ENCODE measurements around the gene EHBP1. TPM values are rescaled to one million over a fixed set of nuclear protein-coding genes. Genes with fewer than 3 reads are reported as not detected.
A peak's percentile ranks its signal among the peaks of the same experiment; 100 is the strongest.
"Not testable (repeated sequence)": the region's sequence is repeated elsewhere in the genome, so short reads cannot be mapped to it uniquely, and the experiment has no call there.

EHBP1 gene
- total RNA-seq, 1 donor from 2014 or later = 19.4 TPM

DNA sequence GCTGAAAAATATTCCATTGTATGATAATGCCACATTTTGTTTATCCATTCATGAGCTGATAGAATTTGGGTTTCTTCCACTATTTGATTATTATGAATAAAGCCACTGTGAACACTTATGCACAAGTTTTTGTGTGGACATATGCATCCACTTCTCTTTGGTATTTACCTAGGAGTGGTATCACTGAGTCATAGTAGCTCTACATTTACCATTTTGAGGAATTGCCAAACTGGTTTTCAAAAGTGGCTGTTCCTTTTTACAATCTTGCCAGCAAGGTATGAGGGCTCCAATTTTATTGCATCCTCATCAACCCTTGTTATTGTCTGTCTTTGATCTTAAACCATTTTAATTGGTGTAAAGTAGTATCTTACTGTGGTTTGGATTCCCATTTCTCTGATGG is 13.3 kb upstream of the EHBP1 start:
- DNase-seq (ENCODE audit: low spot score) = no peak
- intact Hi-C loops (cut with DNase I) = no loop called here

DNA sequence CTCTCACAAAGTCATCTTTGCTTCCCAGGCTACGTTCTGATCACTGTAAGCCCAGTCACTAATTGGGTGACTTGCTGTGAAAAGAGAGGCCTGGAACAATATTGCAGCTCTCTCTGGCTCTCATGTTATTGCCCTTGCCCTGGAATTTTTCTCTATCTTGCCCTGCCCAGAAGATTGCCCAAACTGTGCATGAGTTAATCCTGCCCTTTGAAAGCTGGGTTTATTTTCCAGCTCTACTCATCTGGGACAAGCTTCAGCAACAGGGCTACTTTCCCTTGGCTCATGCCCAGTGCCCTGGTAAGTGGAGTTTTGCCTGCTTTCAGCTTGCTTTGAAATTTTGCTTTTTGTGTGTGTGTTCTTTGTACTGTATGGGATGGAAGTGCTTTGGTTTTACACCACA is 6.9 kb upstream of the EHBP1 start:
- intact Hi-C loops (cut with DNase I) = no loop called here
- DNase-seq (ENCODE audit: low spot score) = no peak

DNA sequence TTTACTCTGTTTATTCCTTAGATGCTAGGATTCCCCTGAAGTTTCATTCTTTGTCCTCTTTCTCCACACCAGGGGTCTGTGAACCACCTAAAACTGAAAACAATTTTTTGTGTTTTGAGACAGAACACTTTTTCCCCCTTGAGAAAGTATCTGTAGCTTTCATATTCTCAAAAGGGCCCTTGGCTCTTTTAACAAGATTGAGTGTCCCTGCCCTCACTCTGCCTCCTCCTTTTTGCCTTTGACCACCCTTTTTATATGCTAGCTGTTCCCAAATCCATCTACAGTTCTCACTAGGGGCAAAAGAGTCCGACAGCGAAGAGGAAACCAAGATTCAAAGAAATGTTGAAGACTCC is 883 bp upstream of the EHBP1 start:
- no peak for DNase-seq (ENCODE audit: low spot score)
- intact Hi-C loops (cut with DNase I) = loop anchor here (2.0 to 5.0 kb wide), 2 partner anchors 200 to 242 kb away; no protein-coding TSS in a partner anchor

DNA sequence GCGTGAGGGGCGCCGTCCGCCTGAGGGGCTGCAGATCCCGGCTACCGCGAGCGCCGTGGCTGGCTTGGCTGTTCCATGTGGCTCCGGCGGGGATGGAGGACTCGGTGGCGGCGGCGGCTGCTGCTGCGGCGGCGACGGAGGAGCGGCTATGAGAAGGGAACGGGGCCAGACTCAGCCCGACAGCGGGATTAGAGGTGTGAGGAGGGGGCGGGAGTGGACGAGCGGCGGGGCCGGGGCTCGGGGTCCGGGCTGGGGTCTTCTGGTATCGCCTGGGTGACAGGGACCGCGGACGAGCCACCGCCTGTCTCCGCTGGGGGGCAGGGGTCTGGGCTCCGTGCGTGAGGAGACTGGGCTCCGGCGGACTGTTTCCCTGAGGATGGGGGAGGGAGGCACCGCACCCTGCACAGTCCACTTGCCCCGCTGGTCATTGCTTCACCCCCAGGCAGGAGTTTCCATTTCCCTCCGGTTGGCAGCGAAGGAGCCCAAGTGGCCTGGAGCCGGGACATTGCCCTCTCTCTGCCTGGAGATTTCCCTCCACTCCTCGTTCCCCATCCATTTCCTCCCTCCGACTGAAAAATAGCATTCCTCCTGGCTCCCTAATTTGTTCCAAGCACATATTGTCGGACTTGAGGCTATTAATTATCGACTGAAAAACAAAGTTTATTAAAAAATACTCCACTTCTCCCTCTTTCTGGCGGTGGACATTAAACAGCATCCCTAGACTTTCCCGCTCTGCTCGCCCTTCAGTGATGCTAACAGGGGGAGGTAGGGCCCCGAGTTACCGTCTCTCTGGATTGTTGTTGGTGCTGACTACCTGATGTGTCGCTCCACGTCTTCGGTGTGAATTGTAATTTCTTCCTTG is 577 bp downstream of the EHBP1 start:
- intact Hi-C loops (cut with DNase I) = loop anchor here (2.0 to 5.0 kb wide), 2 partner anchors 201 to 244 kb away; no protein-coding TSS in a partner anchor
- peak; percentile 86 for DNase-seq (ENCODE audit: low spot score)

DNA sequence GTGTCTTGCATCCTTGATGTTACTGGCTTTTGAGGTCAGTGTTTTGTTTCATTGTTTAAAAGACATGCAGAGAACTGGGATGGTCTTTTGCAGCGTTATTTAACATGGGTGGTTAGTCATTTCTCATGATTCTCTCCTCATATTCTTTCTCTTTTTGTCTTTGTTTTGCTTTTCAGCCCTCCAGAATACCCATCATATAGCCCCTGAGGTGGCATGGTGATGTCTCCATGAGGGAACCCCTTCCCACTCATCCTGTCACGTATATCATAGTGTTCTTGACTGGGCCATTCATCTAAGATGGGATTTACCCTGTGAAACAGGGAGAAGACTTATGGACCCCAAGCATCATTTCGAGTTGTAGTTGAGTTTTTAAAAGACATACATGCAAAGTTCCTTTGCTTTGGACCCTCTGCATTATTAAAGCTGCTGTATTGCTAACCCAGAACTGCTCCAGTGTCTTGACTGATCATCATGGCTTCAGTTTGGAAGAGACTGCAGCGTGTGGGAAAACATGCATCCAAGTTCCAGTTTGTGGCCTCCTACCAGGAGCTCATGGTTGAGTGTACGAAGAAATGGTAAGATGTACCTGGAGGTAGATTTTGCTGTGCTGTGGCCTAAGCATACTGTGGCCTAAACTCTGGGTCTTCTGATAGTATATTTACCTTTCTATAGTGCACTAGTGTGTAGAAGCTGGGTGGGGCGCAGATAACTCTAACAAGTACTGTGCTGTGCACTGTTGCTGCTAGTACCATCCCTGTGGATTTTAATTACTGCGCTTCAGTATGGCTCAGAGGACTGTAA is 1.4 kb downstream of the EHBP1 start:
- DNase-seq (ENCODE audit: low spot score) = no peak
- intact Hi-C loops (cut with DNase I) = loop anchor here (5.0 kb wide), 1 partner anchor 245 kb away; no protein-coding TSS in a partner anchor

DNA sequence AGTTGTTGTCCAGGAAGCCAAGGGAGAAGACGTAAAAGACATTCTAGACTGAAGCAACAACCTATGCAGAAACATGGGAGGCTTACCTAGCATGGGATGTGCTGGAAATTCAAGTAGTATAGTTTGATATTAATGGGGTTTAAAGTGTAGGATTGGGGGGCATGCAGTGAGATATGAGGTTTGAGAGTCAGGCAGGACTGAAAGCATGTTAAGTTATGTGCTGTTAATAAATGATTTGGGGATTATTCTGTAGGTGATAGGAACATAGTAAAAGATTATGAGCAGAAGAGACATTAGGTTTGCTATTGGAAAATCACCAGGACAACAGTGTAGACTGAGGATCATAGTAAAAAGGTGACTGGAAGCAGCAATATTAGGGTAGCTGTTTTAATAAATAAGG is 3.2 kb downstream of the EHBP1 start:
- no peak for DNase-seq (ENCODE audit: low spot score)
- intact Hi-C loops (cut with DNase I) = loop anchor here (5.0 kb wide), 1 partner anchor 246 kb away; no protein-coding TSS in a partner anchor

DNA sequence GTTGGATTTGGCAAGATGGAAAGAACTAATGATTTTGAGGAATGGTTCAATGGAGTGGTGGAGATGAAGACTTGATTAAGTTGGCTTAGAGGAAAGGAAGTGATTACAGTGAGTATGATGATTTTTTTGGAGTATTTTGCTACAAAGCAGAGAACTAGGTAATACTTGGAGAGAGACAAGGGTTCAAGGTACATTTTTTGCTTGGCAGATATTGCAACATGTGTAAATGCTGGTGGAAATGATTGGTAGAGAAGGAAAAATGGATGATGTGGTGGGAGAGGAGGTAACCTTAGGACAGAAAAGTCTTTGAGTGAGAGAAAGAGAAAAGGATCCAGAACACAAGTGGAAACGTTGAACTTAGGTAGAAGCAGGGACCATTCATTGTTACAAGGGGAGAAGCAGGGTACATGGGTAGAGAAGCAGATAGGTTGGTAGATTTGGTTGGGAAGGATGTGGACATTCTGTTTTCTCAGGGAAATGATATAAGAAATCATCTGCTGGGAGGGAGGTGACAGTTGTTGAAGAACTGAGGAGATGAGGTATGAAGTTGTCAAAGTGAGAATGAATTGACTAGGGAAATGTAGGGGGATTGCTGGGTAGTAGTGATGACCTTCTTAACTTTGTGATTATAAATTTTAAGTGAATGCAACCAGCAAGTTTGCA is 6.5 kb downstream of the EHBP1 start:
- intact Hi-C loops (cut with DNase I) = no loop called here
- DNase-seq (ENCODE audit: low spot score) = no peak

DNA sequence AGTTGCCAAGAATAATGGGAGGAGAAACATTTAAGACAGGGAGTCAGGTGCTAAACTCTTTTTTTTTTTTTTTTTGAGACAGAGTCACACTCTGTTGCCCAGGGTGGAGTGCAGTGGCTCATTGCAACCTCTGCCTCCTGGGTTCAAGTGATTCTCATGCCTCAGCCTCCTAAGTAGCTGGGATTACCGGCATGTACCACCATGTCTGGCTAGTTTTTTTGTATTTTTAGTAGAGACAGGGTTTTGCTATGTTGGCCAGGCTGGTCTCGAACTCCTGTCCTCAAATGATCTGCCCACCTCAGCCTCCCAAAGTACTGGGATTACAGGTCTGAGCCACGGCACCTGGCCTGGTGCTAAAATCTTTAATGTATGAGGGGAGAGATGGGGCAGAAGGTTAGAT is 7.7 kb downstream of the EHBP1 start:
- intact Hi-C loops (cut with DNase I) = not testable (repeated sequence)

DNA sequence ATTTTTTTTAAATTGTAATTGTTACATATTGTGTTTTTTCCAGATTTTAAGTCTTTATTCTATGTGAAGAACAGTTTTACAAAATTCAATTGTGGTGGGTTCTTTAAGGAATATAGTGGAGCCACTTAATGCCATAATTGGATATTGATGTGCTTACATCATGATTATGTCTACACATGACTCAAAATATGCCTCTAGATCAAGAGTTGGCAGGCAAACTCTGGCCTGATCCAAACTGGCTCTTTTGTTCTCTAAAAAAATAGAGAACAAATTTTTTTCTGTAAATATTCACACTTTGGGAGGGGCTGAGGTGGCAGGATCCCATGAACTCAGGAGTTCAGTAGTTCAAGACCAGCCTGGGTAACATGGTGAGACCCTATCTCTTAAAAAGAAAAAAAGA is 8.3 kb downstream of the EHBP1 start:
- no peak for DNase-seq (ENCODE audit: low spot score)
- intact Hi-C loops (cut with DNase I) = no loop called here

More for the DNA sequence above, 7.7 kb downstream of the EHBP1 start:
- not testable (repeated sequence) for DNase-seq (ENCODE audit: low spot score)

DNA sequence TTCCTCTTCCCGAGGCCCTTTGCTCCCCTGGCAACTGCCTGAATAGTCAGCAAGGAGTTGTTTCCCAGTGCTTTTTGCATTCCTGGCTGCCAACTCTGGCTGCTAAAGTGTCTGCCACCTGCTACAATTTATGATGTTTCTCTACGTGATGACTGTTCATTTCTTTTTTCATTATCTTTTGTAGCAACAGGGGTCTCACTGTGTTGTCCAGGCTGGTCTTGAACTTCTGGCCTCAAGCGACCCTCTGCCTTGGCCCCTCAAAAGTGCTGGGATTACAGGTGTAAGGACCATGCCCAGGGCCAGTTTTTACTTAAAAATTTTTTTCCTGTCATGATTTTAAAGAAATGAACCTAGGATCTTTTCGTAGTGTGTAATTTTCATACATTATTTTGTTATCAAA is 11.3 kb downstream of the EHBP1 start:
- no peak for DNase-seq (ENCODE audit: low spot score)
- intact Hi-C loops (cut with DNase I) = no loop called here

DNA sequence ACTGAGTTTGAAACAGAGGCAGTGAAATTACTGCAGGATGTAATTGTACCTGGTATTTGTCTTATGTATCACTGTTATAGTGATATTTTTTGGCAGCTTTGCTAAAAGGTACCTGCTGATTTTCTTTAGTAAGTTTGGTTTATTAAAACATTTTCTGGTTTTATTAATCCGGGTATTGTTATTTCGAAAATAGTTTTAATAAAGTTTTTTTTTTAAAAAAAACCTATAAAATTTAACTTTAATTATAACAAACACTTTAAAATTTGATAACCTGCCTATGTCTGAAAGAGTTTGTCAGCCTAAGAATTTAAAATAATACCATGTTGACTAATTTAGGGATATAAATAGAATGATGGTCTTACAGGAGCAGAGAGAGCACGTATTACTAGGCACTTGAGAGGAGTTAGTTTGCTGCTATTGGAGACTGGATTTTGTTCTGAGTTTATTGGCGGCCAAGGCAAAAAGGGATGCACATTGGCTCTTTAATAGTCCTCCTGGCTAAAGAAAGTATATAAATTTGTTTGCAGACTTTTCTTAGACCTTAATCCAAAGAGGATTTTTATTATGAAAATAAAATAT is 12.1 kb downstream of the EHBP1 start:
- no peak for DNase-seq (ENCODE audit: low spot score)
- intact Hi-C loops (cut with DNase I) = no loop called here

DNA sequence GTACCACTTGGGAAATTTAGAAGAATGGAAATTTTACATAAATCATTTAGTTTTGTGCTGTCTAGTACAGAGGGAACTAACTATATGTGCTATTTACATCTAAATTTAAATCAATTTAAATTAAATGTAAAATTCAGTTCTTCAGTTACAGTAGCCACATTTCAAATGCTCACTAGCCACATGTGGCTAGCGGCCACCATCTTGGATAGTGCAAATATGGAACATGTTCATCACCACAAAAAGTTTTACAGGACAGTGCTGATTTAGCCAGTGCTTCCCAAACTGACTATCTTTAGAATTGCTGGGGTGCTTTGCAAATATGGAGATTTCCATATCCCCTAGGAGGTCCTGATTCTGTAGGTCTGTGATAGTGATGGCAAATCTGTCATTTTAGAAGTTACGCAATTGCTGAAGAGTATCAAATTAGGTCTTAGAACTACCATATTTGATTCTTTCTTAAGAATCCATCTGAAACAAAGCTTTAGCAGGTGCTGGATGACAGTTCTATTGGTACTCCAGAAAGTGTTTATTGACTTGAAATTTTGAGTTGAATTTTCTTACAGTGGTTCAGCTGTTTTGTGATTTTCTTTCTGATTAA is 12.8 kb downstream of the EHBP1 start:
- intact Hi-C loops (cut with DNase I) = no loop called here

DNA sequence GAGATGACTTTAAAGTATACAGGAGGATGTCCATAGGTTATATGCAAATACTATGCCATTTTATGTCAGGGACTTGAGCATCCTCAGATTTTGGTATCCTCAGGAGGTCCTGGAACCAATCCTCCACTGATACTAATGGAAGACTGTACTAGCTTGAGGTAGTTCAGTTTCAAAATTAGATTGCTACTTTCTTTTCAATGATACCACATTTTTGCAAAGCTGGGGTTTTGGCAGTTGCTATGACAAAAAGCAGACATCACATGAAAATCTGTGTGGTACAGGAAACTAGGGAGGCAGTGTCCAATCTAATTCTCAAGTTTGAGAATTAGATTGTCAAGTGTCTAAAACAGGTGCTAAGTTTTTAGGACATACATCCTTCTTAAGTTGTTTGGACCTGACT is 14.2 kb downstream of the EHBP1 start:
- intact Hi-C loops (cut with DNase I) = no loop called here
- no peak for DNase-seq (ENCODE audit: low spot score)

More for the DNA sequence above, 12.8 kb downstream of the EHBP1 start:
- DNase-seq (ENCODE audit: low spot score) = no peak

DNA sequence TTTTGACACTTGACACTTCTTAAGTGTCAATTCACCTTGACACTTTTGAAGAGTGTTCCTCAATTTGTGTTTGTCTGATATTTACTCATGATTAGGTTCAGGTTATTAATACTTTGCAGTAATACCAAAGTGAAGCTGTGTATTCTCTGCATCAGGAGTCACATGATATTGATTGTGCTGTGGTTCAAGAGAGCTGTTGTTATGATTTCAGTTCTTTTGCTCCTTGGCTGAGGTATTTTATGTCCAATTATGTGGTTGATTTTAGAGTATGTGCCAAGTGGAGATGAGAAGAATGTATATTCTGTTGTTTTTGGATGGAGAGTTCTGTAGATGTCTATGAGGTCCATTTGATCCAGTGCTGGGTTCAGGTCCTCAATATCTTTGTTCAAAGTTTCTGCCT is 17.2 kb downstream of the EHBP1 start:
- intact Hi-C loops (cut with DNase I) = no loop called here
- no peak for DNase-seq (ENCODE audit: low spot score)

DNA sequence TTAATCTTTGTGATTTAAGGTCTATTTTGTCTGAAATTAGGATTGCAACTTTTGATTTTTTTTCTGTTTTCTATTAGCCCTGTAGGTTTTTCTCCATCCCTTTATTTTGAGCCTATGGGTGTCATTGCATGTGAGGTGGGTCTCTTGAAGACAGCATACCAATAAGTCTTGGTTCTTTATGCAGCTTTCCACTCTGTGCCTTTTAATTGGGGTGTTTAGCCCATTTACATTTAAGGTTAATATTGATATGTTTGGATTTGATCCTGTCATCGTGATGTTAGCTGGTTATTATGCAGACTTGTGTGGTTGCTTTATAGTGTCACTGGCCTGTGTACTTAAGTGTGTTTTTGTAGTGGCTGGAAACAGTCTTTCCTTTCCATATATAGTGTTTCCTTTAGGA is 17.7 kb downstream of the EHBP1 start:
- intact Hi-C loops (cut with DNase I) = no loop called here
- DNase-seq (ENCODE audit: low spot score) = no peak

DNA sequence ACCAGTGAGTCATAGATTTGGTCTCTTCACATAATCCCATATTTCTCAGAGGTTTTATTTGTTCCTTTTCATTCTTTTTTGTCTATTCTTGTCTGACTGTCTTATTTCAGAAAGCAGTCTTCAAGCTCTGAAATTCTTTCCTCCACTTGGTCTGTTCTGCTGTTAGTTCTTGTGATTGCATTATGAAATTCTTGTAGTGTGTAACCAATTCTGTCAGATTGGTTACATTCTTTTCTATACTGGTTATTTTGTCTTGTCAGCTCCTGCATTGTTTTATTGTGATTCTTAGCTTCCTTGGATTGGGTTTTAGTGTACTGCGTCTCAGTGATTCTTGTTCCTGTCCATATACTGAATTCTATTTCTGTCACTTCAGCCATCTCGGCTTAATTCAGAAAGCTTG is 18.6 kb downstream of the EHBP1 start:
- intact Hi-C loops (cut with DNase I) = no loop called here
- DNase-seq (ENCODE audit: low spot score) = no peak

DNA sequence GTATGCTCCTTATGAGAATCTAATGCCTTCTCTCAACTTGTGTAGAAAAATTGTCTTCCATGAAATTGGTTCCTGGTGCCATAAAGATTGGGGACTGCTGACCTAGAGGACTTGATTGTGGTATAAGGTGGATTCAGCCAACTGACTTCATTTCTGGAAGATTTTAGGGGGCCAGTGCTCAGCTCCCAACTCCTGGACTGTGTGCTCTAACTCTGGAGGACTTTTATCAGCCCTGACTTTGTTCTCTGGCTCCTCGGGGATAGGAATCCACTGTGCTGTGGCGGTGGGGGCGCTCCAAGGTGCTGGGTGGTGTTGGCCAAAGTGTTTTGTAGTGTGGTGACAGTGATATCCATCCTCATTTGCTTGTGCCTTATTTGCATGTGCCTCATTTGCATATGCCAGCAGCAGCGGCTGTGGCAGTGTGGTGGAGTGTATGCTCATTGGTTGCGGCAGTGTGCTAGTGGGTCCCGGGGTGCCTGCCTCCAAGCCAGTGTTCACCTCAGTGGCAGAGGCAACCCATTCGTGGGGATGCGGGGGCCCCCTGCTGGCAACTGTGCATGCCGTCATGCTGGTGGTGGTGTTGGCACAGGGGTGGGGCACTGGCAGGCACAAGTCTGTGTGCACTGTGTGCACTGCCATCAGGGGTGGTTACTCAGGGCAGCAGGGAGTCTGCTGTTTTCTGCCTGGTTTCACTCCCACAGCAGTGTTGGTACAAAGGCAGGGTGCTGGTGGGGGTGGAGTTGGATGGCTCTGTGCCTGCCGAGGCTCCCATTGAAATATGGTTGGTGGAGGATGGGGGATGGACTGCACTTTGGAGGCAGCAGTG is 19.6 kb downstream of the EHBP1 start:
- intact Hi-C loops (cut with DNase I) = no loop called here
- no peak for DNase-seq (ENCODE audit: low spot score)

DNA sequence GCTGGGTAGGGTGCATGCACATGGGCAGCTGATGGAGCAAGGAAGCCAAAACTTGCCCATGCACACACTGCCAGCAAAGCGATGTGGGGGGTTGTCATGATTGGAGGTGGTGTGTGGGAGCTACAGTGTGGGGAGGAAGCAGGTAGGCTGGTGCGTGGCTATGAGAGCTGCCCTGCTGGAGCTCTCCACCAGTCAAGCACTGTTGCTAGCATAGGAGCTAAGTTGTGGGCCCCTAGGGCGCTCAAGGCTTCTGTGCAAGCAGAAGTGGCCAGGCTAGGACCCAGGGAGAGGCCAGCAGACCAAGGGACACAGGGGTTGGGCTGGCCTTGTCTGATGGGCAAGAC is 20.2 kb downstream of the EHBP1 start:
- no peak for DNase-seq (ENCODE audit: low spot score)
- intact Hi-C loops (cut with DNase I) = no loop called here

Data from cardiac septum (tissue), 1 donor.